Pancreas (tissue), 10 donors: ENCODE measurements around the gene SGTB. TPM values are rescaled to one million over a fixed set of nuclear protein-coding genes. Genes with fewer than 3 reads are reported as not detected.

Experiments used
- ATAC-seq, 4 donors: fragments of 200-7000 bp; cut with Tn5 transposase; one replicate each; pipeline versions ENCODE4 v1.8.0 to v1.9.1; 2020; ENCODE audit warnings: mild to moderate bottlenecking in 4 of 4, moderate library complexity in 4 of 4
- DNase-seq, 6 donors: peaks; one replicate each; pipeline ENCODE4 v3.0.0-alpha.2; 2020
- FAIRE-seq: peaks from 2 replicates; lab custom pipeline; 2012; peaks lifted over from hg19 to GRCh38; lab: Jason Lieb, UNC
- H3K27ac ChIP-seq, 4 donors: fragments of 200-600 bp; sonication (generic); 1 replicate in 3 of 4; 2 replicates in 1 of 4; pipeline versions ENCODE4 v1.5.0 to v1.8.0; 2020
- H3K27me3 ChIP-seq, 4 donors: fragments of 200-600 bp; one replicate each; pipeline ENCODE4 v1.8.0; 2021
- H3K36me3 ChIP-seq, 3 donors: fragments of 200-600 bp; sonication (generic) in 1 of 3; one replicate each; pipeline versions ENCODE4 v1.5.0 to v1.8.0; 2020 to 2021
- H3K4me1 ChIP-seq, 3 donors: fragments of 200-600 bp; one replicate each; pipeline ENCODE4 v1.8.0; 2021
- H3K4me3 ChIP-seq, 4 donors: fragments of 200-600 bp; sonication (generic) in 2 of 4; one replicate each; pipeline versions ENCODE4 v1.5.0 to v1.8.0; 2020 to 2021
- H3K9me3 ChIP-seq, 4 donors: fragments of 200-600 bp; one replicate each; pipeline ENCODE4 v1.8.0; 2021
- CTCF ChIP-seq, 4 donors: fragments of 200-600 bp; sonication (generic) in 3 of 4; IDR thresholded peaks; one replicate each; pipeline versions ENCODE4 v1.5.0 to v1.8.0; 2021; ENCODE audit warnings: antibody characterized with exemption in 4 of 4
- WGBS, 2 donors: extraction: QIAGEN DNeasy Blood & Tissue Kit; methylation state at CpG; one replicate each; pipeline ENCODE4 v1.1.7; 2013; 5-methylcytosine and 5-hydroxymethylcytosine counted together
- intact Hi-C, 3 donors: fragments of 100-400 bp; cut with DNase I; formaldehyde crosslinking; loops; one replicate each; pipeline versions ENCODE4 v1.11.1 to v1.14.2; 2022
- polyA plus RNA-seq, 2 donors: library from polyadenylated mRNA; stranded (reverse); fragments of 200-250 nt; gene quantifications; one replicate each; pipeline ENCODE4 v1.2.3, GENCODE V29; 2013
- total RNA-seq, 6 donors: library from RNA; stranded (reverse); fragmentation: NEBNext Ultra II Directional in 4 of 6; extraction: Animal tissue kit (Norgen Biotek cat#: 25700) in 4 of 6; gene quantifications; one replicate each; pipeline versions ENCODE4 v1.2.1 to v1.2.4, GENCODE V29; 2021 to 2023
- donor health status: healthy with polysubstance abuse.
- donor health status: DM: no; HTN: no; CAD: no; lungs with moderate emphysema.
- donor health status: DM: no; HTN: no; CAD: no.
- donor health status: control.
- donor health status: control.
- donor health status: Bipolar disorder and iron deficiency.
- donor health status: DM: yes; HTN: yes; CAD: no.
- donor health status: DM: no; HTN: no; CAD: no.
- donor health status: DM: no; HTN: no; CAD: no.
- donor health status: DM: yes; HTN: yes; CAD: no.

SGTB gene
- total and polyA plus RNA-seq, 8 donors, result 0.84 to 3.8 (median 2.0) TPM

DNA sequence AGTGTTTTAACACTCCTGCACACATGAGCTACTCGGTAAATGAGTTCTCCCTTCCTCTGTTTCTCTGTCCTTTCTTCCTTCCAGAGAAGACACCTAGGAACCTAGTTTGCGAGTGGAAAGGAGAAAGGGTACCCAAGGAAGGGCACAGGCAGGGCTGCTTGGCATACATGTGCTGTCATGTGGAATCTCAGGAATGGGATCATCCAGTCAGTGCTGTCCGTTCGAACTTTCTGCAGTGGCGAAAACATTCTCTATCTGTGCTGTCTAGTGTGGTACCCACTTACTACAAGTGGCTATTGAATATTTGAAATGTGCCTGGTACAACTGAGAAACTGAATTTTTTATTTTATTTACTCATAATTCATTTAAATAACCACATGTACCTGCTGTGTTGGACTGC lies 28.0 kb upstream of the SGTB start:
- Histone ChIP-seq H3K27me3 (no peaks in the 10 kb centered on the region), H3K36me3 (no peaks in the 10 kb centered on the region), H3K4me1 (no peaks in the 10 kb centered on the region), H3K27ac (no peak overlapping the region), H3K9me3 (no peaks in the 10 kb centered on the region), H3K4me3 (no peak overlapping the region)
- no peak for FAIRE-seq
- TF ChIP-seq CTCF (IDR thresholded peaks at IDR 0.05), result no peak
- DNase-seq, result no peak
- intact Hi-C loops, result no loop called here
- no peak for ATAC-seq
- 97 to 99% methylated on average over 5 of the region's 5 CpGs for WGBS, 2 donors

GRCh38 chr5:65749221-65749844 lies 27.4 kb upstream of the SGTB start:
- no peaks in the 10 kb centered on the region for H3K27me3 ChIP-seq
- 61 to 64% methylated on average over 1 of the region's 1 CpG for WGBS, 2 donors
- TF ChIP-seq CTCF (IDR thresholded peaks at IDR 0.05), result no peak
- H3K4me3 ChIP-seq, result no peak overlapping the region
- no peaks in the 10 kb centered on the region for H3K4me1 ChIP-seq
- H3K9me3 ChIP-seq, result no peaks in the 10 kb centered on the region
- no peaks in the 10 kb centered on the region for H3K36me3 ChIP-seq
- DNase-seq (no peak), ATAC-seq (no peak), FAIRE-seq (no peak)
- intact Hi-C loops, result no loop called here
- no peak overlapping the region for H3K27ac ChIP-seq

DNA sequence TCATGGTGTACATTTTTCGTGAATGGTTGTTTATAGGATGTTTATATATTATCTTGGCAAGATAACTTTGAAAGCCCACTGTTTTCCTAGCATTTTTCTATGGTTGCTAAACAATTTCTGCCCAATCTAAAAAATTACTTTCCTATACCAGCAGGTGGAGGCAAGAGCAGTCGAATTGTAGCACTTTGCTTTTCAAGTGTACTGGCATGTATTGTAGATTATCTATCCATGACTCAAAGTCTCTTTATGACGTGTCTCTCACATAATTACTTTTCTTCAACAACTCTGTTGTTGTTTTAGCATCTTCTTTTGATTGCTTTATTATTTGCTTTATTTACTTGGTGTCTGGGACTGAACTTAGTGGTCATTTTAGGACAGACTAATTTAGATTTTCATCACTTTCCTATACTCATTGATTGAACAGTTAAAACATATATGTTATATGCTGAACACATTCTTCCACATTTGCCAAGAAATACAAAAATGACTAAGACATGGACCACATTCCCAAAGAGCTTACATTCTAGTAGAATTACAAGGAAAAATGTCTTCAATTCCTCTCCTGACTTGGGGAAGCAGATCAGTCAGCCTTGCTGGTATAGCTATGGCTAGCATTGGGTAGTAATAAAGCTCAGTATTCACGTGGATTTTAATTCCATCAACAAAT lies 20.8 kb upstream of the SGTB start:
- Histone ChIP-seq H3K4me3 (no peak overlapping the region), H3K27me3 (no peaks in the 10 kb centered on the region), H3K27ac (no peak overlapping the region), H3K9me3 (no peaks in the 10 kb centered on the region), H3K36me3 (no peaks in the 10 kb centered on the region), H3K4me1 (no peaks in the 10 kb centered on the region)
- ATAC-seq, result peak in 3 of 4 donors; percentile 62 to 71 (median 65)
- intact Hi-C loops, result no loop called here
- TF ChIP-seq CTCF (IDR thresholded peaks at IDR 0.05), result peak in 3 of 4 donors; percentile 16 to 40 (median 23)
- no peak for DNase-seq
- peak; percentile 49 for FAIRE-seq
- 20 to 27% methylated on average over 4 of the region's 4 CpGs for WGBS, 2 donors

GRCh38 chr5:65739162-65739561 lies 17.3 kb upstream of the SGTB start:
- FAIRE-seq (no peak), ATAC-seq (no peak), DNase-seq (no peak)
- no peak overlapping the region for H3K4me3 ChIP-seq
- H3K36me3 ChIP-seq, result no peaks in the 10 kb centered on the region
- H3K4me1 ChIP-seq, result no peaks in the 10 kb centered on the region
- no peaks in the 10 kb centered on the region for H3K9me3 ChIP-seq
- H3K27me3 ChIP-seq, result no peaks in the 10 kb centered on the region
- intact Hi-C loops, result no loop called here
- no peak for TF ChIP-seq CTCF (IDR thresholded peaks at IDR 0.05)
- no peak overlapping the region for H3K27ac ChIP-seq

DNA sequence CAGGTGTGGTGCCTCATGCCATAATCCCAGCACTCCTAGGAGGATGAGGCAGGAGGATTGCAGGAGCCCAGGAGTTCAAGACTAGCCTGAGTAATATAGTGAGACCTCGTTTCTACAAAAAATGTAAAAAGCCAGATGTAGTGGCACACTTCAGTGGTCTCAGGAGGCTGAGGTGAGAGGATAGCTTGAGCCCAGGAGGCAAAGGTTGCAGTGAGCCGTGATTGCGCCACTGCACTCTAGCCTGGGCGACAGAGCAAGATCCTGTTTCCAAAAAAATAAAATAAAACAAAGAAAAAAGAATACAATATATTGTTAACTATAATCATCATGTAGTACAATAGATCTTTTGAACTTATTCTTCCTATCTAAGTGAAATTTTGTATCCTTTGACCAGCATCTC lies 16.4 kb upstream of the SGTB start:
- TF ChIP-seq CTCF (IDR thresholded peaks at IDR 0.05), result no peak
- DNase-seq, result no peak
- WGBS, 2 donors, result 80 to 83% methylated on average over 4 of the region's 4 CpGs
- FAIRE-seq, result no peak
- Histone ChIP-seq H3K4me3 (no peak overlapping the region), H3K9me3 (no peaks in the 10 kb centered on the region), H3K36me3 (no peaks in the 10 kb centered on the region), H3K4me1 (no peaks in the 10 kb centered on the region), H3K27me3 (no peaks in the 10 kb centered on the region), H3K27ac (no peak overlapping the region)
- intact Hi-C loops, result no loop called here
- ATAC-seq, result no peak
